Lung (tissue), 12 donors: ENCODE results near the gene NR5A1. TPM values are rescaled to one million over a fixed set of nuclear protein-coding genes. Genes with fewer than 3 reads are reported as not detected.

Experiments
- ATAC-seq: fragments of 200-7000 bp; cut with Tn5 transposase; one replicate; pipeline ENCODE4 v1.9.1; 2020; ENCODE audit warnings: moderate number of reproducible peaks; ENCODE audit not compliant: insufficient read depth, low FRiP score
- DNase-seq, 3 donors: peaks; one replicate each; pipeline ENCODE4 v3.0.0-alpha.2; 2013 to 2017
- H3K27ac ChIP-seq, 2 donors: one replicate each; pipeline ENCODE4 v1.5.1; 2013; ENCODE audit warnings: mild to moderate bottlenecking in 2 of 2, moderate library complexity in 2 of 2, control low read depth in 1 of 2, inconsistent platforms in 1 of 2, low read depth in 1 of 2, low read length in 1 of 2
- H3K27me3 ChIP-seq, 3 donors: one replicate each; pipeline ENCODE4 v1.5.1; 2013; ENCODE audit warnings: low read length in 2 of 3; ENCODE audit not compliant: control insufficient read depth in 3 of 3, insufficient read depth in 3 of 3
- H3K36me3 ChIP-seq, 4 donors: one replicate each; pipeline ENCODE4 v1.5.1; 2013; ENCODE audit warnings: low read length in 4 of 4, mild to moderate bottlenecking in 1 of 4, moderate library complexity in 1 of 4; ENCODE audit not compliant: control insufficient read depth in 4 of 4, insufficient read depth in 4 of 4
- H3K4me1 ChIP-seq, 5 donors: one replicate each; pipeline ENCODE4 v1.5.1; 2013; ENCODE audit warnings: low read length in 5 of 5, mild to moderate bottlenecking in 2 of 5, moderate library complexity in 1 of 5; ENCODE audit not compliant: control insufficient read depth in 5 of 5, insufficient read depth in 5 of 5
- H3K4me3 ChIP-seq: one replicate; pipeline ENCODE4 v1.5.1; 2013; ENCODE audit warnings: mild to moderate bottlenecking, control low read depth, moderate library complexity
- H3K9ac ChIP-seq, 2 donors: one replicate each; pipeline ENCODE4 v1.5.1; 2013; ENCODE audit warnings: low read length in 2 of 2, control low read depth in 1 of 2; ENCODE audit not compliant: insufficient read depth in 1 of 2
- H3K9me3 ChIP-seq, 4 donors: one replicate each; pipeline ENCODE4 v1.5.1; 2013; ENCODE audit warnings: low read length in 3 of 4, mild to moderate bottlenecking in 1 of 4, moderate library complexity in 1 of 4; ENCODE audit not compliant: control insufficient read depth in 4 of 4, insufficient read depth in 3 of 4
- CTCF ChIP-seq: IDR thresholded peaks from 2 replicates; pipeline ENCODE4 v1.5.1; 2012; ENCODE audit warnings: mild to moderate bottlenecking; ENCODE audit errors: control extremely low read depth, extremely low read depth
- WGBS, 2 donors: extraction: QIAGEN DNeasy Blood & Tissue Kit; methylation state at CpG; one replicate each; pipeline ENCODE4 v1.1.7; 2013; 5-methylcytosine and 5-hydroxymethylcytosine counted together
- polyA plus RNA-seq, 2 donors: library from polyadenylated mRNA; stranded (reverse); fragments of 200-250 nt; gene quantifications; one replicate each; pipeline ENCODE4 v1.2.1, GENCODE V29; 2013
- total RNA-seq, 2 donors: library from RNA; depleted of rRNA in 1 of 2; stranded (reverse); fragments of >200 nt in 1 of 2; gene quantifications; one replicate each; pipeline ENCODE4 v1.2.1, GENCODE V29; 2014 to 2021
- donor health status: control.
- donor health status: control.
- donor health status: Bipolar disorder and iron deficiency.
- donor health status: healthy.
- donor health status: DM: yes; HTN: yes; CAD: no.

The NR5A1 gene
- total and polyA plus RNA-seq, 4 donors = 0.02 to 0.37 (median 0.09) TPM; not detected in 1

- Histone ChIP-seq H3K4me1 (no peaks in the 10 kb centered on the region), H3K4me3 (no peak overlapping the region), H3K27ac (no peak overlapping the region), H3K27me3 (no peaks in the 10 kb centered on the region), H3K9ac (no peak overlapping the region), H3K9me3 (peaks cover 0 to 8% (median 0%) of the 10 kb centered on the region in 4 donors), H3K36me3 (no peaks in the 10 kb centered on the region)
- DNase-seq (no peak), ATAC-seq (no peak)
- TF ChIP-seq CTCF = no peak
Observed at GRCh38 chr9:124442379-124442778, 64.8 kb downstream of the NR5A1 start.

- WGBS, 2 donors = 35 to 56% methylated on average over 16 of the region's 16 CpGs
- peaks cover 0 to 8% (median 0%) of the 10 kb centered on the region in 4 donors for H3K9me3 ChIP-seq
- H3K27ac ChIP-seq = no peak overlapping the region
- H3K36me3 ChIP-seq = no peaks in the 10 kb centered on the region
- TF ChIP-seq CTCF = no peak
- no peak overlapping the region for H3K9ac ChIP-seq
- no peaks in the 10 kb centered on the region for H3K27me3 ChIP-seq
- DNase-seq (no peak), ATAC-seq (no peak)
- no peaks in the 10 kb centered on the region for H3K4me1 ChIP-seq
- no peak overlapping the region for H3K4me3 ChIP-seq
Observed at GRCh38 chr9:124441291-124441690, 65.9 kb downstream of the NR5A1 start.

GRCh38 chr9:124440786-124441185 is 66.4 kb downstream of the NR5A1 start:
- H3K9ac ChIP-seq = no peak overlapping the region
- H3K4me1 ChIP-seq = no peaks in the 10 kb centered on the region
- H3K27me3 ChIP-seq = no peaks in the 10 kb centered on the region
- no peaks in the 10 kb centered on the region for H3K36me3 ChIP-seq
- peaks cover 0 to 8% (median 0%) of the 10 kb centered on the region in 4 donors for H3K9me3 ChIP-seq
- ATAC-seq = no peak
- DNase-seq = no peak
- no peak overlapping the region for H3K27ac ChIP-seq
- 75 to 84% methylated on average over 10 of the region's 10 CpGs for WGBS, 2 donors
- TF ChIP-seq CTCF = no peak
- no peak overlapping the region for H3K4me3 ChIP-seq

- no peak for DNase-seq
- WGBS, 2 donors = 91 to 95% methylated on average over 6 of the region's 6 CpGs
- no peak for TF ChIP-seq CTCF
- Histone ChIP-seq H3K9ac (no peak overlapping the region), H3K36me3 (no peaks in the 10 kb centered on the region), H3K27me3 (no peaks in the 10 kb centered on the region), H3K4me3 (no peak overlapping the region), H3K9me3 (peaks cover 0 to 8% (median 0%) of the 10 kb centered on the region in 4 donors), H3K27ac (no peak overlapping the region), H3K4me1 (no peaks in the 10 kb centered on the region)
- ATAC-seq = no peak
Observed at GRCh38 chr9:124439686-124440243, 67.4 kb downstream of the NR5A1 start.
